NB4 (cell line): ENCODE measurements around the gene C10orf143.
"Not testable (repeated sequence)": the region's sequence is repeated elsewhere in the genome, so short reads cannot be mapped to it uniquely, and the experiment has no call there.

Experiments
- DNase-seq: peaks from one replicate; pipeline ENCODE4 v3.0.0; 2010; ENCODE audit warnings: low read depth
- H3K4me3 ChIP-seq: one replicate; pipeline ENCODE4 v1.5.1; 2011; ENCODE audit warnings: mild to moderate bottlenecking, low read depth, low read length, moderate library complexity
- MAX ChIP-seq: IDR thresholded peaks from 2 replicates; pipeline ENCODE4 v1.6.1; 2011; ENCODE audit warnings: low read depth, low read length
- MYC ChIP-seq: IDR thresholded peaks from 2 replicates; pipeline ENCODE4 v1.6.1; 2011; ENCODE audit warnings: low read depth, low read length
- POLR2A ChIP-seq: IDR thresholded peaks from 2 replicates; pipeline ENCODE4 v1.6.1; 2011; ENCODE audit warnings: mild to moderate bottlenecking; ENCODE audit not compliant: insufficient read length; ENCODE audit errors: extremely low read depth
- TF ChIP-seq, protein P1 (sequence below): IDR thresholded peaks from one replicate; pipeline ENCODE4 v1.5.1; 2012; ENCODE audit warnings: low read depth, low read length

The C10orf143 gene

GRCh38 chr10:130027716-130028464 lies 82.7 kb downstream of the C10orf143 start:
- DNase-seq = no peak
- no peak overlapping the region for H3K4me3 ChIP-seq
- TF ChIP-seq MAX (no peak), POLR2A (no peak), MYC (no peak)
- TF ChIP-seq, protein P1, sequence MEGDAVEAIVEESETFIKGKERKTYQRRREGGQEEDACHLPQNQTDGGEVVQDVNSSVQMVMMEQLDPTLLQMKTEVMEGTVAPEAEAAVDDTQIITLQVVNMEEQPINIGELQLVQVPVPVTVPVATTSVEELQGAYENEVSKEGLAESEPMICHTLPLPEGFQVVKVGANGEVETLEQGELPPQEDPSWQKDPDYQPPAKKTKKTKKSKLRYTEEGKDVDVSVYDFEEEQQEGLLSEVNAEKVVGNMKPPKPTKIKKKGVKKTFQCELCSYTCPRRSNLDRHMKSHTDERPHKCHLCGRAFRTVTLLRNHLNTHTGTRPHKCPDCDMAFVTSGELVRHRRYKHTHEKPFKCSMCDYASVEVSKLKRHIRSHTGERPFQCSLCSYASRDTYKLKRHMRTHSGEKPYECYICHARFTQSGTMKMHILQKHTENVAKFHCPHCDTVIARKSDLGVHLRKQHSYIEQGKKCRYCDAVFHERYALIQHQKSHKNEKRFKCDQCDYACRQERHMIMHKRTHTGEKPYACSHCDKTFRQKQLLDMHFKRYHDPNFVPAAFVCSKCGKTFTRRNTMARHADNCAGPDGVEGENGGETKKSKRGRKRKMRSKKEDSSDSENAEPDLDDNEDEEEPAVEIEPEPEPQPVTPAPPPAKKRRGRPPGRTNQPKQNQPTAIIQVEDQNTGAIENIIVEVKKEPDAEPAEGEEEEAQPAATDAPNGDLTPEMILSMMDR = no peak

DNA sequence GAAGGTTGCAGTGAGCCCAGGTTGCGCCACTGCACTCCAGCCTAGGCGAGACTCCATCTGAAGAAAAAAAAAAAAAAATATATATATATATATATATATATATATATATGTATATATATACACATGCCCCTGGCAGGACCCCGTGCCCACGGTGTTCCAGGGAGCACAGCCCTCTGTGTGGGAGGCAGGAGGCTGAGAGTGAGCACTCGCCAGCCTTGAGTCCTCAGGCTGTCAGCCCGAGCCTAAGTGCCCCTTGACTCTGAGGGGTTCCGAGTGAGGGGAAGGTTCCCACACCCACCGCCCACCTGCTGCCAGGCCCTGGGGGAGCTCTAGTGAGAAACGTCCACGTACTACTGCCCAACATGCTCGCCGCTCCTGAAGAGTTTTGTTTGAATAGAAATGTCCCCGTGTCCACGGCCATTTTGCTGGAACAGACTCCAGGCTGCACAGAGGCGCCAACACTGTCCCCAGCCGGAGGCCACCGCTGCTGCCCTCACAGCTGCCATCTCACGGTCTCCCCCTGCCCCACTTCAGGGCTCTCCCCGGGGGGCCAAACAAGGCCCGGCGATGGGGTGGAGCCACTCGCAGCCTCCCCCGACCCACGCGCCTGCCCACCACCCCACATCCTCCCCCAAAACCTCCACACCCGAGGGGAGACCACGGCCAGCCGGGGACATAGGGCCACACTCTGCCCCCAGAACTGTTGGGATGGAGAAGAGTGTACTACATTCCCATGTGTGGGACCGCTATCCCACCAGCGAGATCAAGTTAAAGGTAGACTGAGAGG lies 83.8 kb downstream of the C10orf143 start:
- TF ChIP-seq MAX (no peak), POLR2A (no peak), MYC (no peak)
- TF ChIP-seq, protein P1 = no peak
- DNase-seq = no peak
- no peak overlapping the region for H3K4me3 ChIP-seq

- no peak for TF ChIP-seq POLR2A
- TF ChIP-seq MAX = no peak
- no peak for TF ChIP-seq MYC
- TF ChIP-seq, protein P1 = no peak
- no peak overlapping the region for H3K4me3 ChIP-seq
- no peak for DNase-seq
These were observed 84.7 kb downstream of the C10orf143 start for GRCh38 chr10:130025811-130026485.

GRCh38 chr10:130025326-130025725 lies 85.3 kb downstream of the C10orf143 start:
- TF ChIP-seq POLR2A = no peak
- H3K4me3 ChIP-seq = no peak overlapping the region
- DNase-seq = no peak

GRCh38 chr10:130024779-130025325 lies 85.8 kb downstream of the C10orf143 start:
- TF ChIP-seq MAX (no peak), MYC (no peak), POLR2A (no peak)
- TF ChIP-seq, protein P1 = no peak
- DNase-seq = no peak
- H3K4me3 ChIP-seq = no peak overlapping the region

DNA sequence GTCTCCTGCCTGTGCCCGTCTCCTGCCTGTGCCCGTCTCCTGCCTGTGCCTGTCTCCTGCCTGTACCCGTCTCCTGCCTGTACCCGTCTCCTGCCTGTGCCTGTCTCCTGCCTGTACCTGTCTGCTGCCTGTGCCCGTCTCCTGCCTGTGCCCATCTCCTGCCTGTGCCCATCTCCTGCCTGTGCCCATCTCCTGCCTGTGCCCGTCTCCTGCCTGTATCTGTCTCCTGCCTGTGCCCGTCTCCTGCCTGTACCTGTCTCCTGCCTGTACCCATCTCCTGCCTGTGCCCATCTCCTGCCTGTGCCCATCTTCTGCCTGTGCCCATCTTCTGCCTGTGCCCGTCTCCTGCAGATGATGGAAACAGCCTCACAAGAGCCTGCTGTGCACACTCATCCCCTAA lies 86.3 kb downstream of the C10orf143 start:
- H3K4me3 ChIP-seq, DNase-seq: not testable (repeated sequence)
